ENCODE results near the gene METTL26.

DNA sequence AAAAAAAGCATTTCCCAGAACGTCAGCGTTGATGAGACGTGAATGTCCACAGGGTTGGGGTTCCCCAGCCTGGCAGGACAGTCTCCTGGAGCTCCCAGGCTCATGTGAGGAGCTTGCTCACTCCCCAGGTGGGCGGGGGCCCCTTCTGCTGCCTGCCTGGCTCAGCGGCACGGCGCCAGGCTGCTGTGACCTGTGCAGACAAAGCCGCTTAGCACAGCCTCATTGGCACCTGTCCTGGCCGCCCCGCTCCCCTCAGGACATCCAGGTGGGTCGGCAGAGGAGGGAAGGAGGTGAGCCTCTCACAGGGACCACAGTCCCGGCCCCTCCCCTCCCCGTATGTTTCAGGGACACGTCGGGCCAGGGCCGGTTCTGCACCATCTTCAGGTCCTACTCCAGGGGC lies 18.2 kb downstream of the METTL26 start:
- TF ChIP-seq, protein P1, sequence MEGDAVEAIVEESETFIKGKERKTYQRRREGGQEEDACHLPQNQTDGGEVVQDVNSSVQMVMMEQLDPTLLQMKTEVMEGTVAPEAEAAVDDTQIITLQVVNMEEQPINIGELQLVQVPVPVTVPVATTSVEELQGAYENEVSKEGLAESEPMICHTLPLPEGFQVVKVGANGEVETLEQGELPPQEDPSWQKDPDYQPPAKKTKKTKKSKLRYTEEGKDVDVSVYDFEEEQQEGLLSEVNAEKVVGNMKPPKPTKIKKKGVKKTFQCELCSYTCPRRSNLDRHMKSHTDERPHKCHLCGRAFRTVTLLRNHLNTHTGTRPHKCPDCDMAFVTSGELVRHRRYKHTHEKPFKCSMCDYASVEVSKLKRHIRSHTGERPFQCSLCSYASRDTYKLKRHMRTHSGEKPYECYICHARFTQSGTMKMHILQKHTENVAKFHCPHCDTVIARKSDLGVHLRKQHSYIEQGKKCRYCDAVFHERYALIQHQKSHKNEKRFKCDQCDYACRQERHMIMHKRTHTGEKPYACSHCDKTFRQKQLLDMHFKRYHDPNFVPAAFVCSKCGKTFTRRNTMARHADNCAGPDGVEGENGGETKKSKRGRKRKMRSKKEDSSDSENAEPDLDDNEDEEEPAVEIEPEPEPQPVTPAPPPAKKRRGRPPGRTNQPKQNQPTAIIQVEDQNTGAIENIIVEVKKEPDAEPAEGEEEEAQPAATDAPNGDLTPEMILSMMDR (IDR thresholded peaks at IDR 0.05; ENCODE audit: insufficient read depth, low read length, poor library complexity, severe bottlenecking) = no peak
- TF ChIP-seq EZH2phosphoT487 (conservative IDR thresholded peaks at IDR 0.05; ENCODE audit: low read length) = no peak
